NCI-H146 treated with DMSO at 0.1 percent for 48 hours (cell line): ENCODE measurements around the gene AP2A2.

Source experiments
- DNase-seq: peaks from one replicate; lab custom pipeline; 2025; ENCODE audit not compliant: unreplicated experiment; lab: John Stamatoyannopoulos, UW

Gene AP2A2

DNA sequence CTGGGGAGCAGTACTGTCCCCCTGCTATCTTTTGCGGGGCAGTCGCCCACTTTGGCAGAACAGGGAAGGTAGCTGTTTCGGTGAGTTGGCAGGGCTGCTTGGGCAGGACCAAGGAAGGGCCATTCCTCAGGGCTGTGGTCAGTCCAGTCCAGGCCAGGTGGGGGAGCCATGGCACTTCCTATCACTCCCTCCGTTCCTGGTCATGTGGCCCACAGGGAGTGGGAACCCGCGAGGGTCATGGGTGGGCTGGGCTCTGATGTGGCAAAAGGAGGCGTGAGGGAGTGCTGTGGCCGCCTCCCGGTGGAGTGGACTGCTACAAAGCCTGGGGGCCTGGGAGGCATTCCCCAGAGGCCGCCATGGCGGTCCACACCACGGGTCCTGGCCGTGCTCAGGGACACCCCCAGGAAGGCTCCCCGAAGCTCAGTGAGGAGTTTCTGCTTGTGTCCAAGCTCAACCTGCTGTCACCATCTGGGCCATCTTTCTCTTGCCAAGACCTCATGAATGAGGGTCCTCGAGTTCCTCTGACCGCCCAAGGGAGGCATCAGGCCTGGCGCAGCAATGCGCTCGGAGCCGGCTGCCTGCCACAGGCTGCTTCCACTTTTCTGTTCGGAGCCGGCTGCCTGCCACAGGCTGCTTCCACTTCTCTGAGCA is 27.0 kb upstream of the AP2A2 start:
- no peak for DNase-seq

- no peak for DNase-seq
Measured at GRCh38 chr11:899724-900123, 25.9 kb upstream of the AP2A2 start.

DNA sequence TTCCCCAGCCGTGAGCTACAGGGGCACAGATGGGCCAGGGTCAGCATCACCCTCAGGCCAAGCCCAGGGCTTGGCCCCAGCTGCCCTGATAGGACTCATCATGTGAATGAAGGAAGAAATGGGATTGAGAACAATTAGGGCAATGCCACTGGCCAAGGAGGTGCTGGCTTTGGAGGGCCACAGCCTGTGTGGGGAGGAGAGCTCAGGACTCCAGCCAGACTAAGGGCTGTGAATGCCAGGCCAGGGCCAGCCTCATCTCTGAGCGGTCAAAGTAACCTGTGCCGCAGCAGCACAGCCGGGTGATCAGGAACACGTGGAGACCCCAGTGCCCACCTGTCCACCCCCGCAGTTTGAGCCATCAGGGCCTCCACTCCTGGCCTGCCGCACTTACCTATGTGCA is 25.1 kb upstream of the AP2A2 start:
- DNase-seq = no peak

- no peak for DNase-seq
Measured at GRCh38 chr11:901452-902061, 24.1 kb upstream of the AP2A2 start.

DNA sequence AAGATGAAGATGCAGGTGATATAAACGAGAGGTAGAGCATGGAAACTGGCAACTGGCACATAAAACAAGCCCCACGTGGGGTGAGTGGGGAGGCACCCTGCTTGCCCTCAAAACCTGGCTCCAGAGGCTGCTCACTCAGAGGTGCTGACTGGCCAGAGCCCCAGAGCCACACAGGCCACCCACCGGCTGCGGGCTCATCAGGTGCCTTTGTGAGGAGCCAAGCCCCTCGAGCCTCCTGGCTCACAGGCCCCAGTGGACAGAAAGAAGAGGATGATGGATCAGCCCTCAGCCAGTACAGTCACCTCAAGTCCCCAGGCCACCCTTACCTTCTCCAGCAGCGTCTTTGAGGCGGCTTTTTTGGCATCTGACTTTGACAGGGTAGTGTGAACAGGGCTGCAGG is 21.3 kb upstream of the AP2A2 start:
- no peak for DNase-seq

DNA sequence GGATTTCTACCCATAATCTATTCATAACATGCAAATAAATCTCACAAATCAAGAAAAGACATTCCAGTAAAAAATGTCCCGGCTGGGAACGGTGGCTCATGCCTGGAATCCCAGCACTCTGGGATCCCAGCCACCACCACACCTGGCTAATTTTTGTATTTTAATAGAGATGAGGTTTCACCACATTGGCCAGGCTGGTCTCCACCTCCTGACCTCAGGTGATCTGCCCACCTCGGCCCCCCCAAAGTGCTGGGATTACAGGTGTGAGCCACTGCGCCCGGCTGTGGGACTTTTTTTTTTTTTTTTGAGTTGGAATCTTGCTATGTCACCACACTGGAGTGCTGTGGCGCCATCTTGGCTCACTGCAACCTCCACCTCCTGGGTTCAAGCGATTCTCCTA is 19.7 kb upstream of the AP2A2 start:
- no peak for DNase-seq

GRCh38 chr11:907668-908067 is 18.0 kb upstream of the AP2A2 start:
- no peak for DNase-seq

DNA sequence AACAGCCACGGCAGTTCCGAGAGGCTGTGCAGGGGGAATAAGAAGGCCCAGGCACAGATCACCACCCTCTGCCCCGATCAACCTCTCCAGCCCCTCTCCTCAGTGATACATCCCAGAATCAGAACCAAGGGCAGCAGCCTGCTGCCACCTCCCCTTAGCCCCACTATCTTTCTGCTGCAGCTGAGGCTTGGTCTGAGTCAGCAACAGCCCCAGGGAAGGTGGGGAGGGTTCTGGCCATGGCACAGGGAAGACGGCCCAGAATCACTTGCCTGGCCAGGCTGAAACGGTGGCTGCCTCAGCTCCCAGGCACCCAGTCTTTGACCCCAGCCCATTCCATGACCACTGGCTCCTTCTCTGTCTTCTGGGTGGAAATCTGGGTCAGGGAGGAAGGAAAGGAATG is 17.4 kb upstream of the AP2A2 start:
- no peak for DNase-seq

- no peak for DNase-seq
Measured at GRCh38 chr11:909406-909805, 16.3 kb upstream of the AP2A2 start.

DNA sequence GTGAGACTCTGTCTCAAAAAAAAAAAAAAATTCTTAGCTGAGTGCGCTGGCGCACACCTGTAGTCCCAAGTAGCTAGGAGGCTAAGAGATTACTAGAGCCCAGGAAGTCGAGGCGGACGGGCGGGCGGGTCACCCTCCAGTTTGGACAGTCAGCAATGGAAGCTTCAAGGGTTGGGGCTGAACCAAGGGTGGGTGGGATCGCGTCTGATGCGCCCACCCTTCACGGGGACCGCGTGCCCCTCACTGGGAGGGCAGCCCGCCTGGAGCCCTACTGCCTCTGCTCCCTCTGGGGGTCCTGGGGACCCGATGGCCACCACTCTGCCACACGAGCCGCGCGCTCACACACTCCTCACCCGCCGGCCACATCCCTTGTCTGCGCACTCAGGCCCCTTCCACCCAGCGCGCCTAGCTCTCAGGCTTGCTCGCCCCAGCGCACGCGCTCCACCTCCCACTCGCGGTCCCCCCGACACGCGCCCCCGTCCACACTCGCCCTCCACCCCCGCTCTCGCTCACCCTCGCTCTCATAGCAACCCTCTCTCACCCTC is 15.6 kb upstream of the AP2A2 start:
- DNase-seq = no peak

DNA sequence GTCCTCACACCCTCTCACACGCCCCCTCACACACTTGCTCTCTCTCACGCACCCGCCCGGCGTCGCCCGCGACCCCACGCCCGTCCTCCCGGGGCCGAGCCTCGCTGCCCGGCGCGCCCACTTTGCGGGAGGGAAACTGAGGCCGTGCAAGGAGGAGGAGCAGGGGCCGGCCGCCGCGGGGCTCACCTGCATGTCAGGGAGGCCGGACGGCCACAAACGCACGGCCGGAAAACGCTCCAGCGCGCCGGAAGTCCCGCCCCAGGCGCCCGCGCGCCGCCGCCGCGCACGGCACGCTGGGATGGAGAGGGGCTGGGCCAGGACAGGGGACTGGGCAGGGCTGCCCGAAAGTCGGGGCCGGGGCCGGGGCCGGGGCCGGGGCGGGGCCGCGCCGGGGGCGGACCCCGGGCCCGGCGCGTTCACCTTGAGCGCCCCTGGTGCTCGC is 15.1 kb upstream of the AP2A2 start, which contains the start of gene CHID1:
CHID1 (minus strand) TSS at position 222 of the 442 bp plus-strand sequence. CDS start 5,994 bp downstream, outside the sequence.
- peak; percentile 64 for DNase-seq

- DNase-seq = no peak
Measured at GRCh38 chr11:911031-911889, 14.4 kb upstream of the AP2A2 start.

- DNase-seq = no peak
Measured at GRCh38 chr11:911890-912219, 13.8 kb upstream of the AP2A2 start.

DNA sequence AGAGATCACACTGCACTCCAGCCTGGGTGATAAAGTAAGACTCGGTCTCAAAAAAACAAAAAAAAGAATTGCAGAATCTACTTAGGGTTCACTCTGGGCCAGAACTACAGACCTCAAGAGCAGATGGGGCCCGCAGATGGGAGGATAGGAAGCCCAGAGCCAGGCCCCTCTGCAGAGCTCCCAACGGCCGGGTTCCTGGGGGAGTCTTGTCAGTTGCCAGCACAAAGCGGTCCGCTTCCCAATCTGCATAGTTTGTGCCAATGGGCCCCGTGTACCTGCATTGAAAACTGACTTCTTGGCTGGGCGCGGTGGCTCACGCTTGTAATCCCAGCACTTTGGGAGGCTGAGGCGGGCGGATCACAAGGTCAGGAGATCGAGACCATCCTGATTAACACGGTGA is 13.4 kb upstream of the AP2A2 start:
- no peak for DNase-seq

GRCh38 chr11:913043-913442 is 12.6 kb upstream of the AP2A2 start:
- no peak for DNase-seq

- no peak for DNase-seq
Measured at GRCh38 chr11:914204-914603, 11.5 kb upstream of the AP2A2 start.

GRCh38 chr11:914747-915501 is 10.7 kb upstream of the AP2A2 start:
- no peak for DNase-seq

- no peak for DNase-seq
Measured at GRCh38 chr11:917426-917825, 8.2 kb upstream of the AP2A2 start.

DNA sequence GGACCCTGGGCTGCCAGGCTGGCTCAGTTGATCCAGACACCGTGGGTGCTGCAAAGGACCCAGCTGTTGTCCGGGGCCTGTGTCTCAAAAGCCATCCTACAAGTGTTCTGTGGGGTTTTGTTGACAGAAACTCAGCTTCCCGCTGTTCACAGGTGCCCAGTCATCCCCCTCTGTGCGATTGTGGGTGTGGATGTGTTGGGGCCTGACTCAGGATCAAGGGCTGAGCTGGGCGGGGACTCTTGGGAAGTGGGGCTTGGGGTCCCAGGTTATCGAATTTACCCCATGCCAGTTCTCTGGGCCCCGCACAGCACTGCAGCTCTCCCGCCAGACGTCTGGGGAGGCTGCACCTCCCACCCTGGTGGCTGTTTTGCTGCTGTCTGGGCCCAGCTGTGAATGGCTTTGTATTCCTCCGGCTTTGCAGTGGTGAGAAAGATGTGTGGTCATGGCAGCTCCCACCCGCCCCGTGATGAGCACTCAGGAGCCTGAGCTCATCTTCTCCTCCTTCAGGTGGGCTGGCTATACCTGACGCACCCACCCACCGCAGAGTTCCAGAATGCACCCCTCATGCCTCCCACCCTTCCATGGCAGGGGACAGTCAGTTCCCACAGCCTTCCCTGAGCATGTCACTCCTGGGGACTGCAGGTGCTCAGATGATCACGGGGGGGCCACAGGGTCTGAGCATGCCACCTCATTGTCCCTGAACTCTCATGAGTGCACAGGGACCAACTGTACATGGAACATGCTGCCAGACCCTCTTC is 3.6 kb upstream of the AP2A2 start:
- DNase-seq = peak; percentile 33

GRCh38 chr11:923691-924405 is 1.8 kb upstream of the AP2A2 start:
- no peak for DNase-seq
